Measurements from ENCODE around the gene NALCN.

Gene NALCN

GRCh38 chr13:101013245-101013644 is 403.1 kb downstream of the NALCN start:
- no peak for DNase-seq

GRCh38 chr13:101010100-101010499 is 406.2 kb downstream of the NALCN start:
- DNase-seq, result no peak

GRCh38 chr13:101007245-101007644 is 409.1 kb downstream of the NALCN start:
- DNase-seq, result no peak

All from NCI-H510A treated with DMSO at 0.1 percent for 48 hours (cell line).